ENCODE results near the gene SEC23B. TPM values are rescaled to one million over a fixed set of nuclear protein-coding genes. Genes with fewer than 3 reads are reported as not detected.
A peak's percentile ranks its signal among the peaks of the same experiment; 100 is the strongest.

Gene SEC23B
- total and polyA plus RNA-seq, 2 of the 13 experiments (the other 11 are each of a cell fraction or from before 2014, with no cell fraction given) = 114 to 120 TPM

DNA sequence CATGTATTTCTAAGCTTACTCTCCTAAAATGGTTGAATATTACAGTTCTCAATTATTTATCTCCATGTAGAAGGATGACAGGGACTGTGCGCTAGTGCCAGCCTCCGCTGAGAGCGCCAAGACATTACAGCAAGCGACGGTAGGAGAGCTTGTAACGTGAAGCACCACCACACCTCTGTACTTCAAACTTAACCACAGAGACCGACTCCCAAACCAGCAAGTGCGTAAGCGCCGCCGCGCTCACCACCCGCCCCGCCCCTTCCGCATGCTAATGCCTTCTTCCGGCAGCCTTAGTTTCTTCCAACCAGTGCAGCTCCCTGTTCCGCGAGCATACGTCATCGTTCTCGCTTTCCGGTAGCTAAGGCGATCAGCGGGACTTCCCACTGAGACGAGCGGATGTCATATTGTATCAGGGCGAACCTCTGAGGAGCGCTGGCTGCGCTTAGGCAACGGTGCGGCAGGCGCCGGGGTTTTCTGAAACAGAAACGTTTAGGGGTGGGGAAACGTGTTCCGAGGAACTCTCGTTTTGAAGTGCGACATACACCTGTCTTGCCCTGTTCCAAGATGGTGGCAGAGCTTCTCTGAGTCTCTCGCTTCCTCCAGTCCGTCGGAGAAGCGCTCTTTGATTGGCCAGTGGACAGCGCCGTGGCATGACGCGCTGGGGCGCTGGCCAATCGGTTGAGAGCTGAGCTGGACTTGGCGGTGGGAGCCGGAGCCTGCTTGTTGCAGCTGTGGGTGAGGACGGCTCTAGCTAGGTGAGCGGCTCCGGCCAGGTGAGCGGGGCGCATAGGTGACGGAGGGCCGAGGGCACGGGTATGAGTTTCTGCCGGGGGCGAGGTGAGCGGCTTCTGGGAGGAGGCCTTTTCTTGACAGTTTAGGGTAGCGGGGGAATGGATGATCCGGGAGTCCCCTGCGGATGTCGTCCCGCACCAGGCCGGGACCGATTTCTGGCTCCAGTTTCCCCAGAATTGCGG, at the start of gene SEC23B (continued):
- TF ChIP-seq, protein P1, sequence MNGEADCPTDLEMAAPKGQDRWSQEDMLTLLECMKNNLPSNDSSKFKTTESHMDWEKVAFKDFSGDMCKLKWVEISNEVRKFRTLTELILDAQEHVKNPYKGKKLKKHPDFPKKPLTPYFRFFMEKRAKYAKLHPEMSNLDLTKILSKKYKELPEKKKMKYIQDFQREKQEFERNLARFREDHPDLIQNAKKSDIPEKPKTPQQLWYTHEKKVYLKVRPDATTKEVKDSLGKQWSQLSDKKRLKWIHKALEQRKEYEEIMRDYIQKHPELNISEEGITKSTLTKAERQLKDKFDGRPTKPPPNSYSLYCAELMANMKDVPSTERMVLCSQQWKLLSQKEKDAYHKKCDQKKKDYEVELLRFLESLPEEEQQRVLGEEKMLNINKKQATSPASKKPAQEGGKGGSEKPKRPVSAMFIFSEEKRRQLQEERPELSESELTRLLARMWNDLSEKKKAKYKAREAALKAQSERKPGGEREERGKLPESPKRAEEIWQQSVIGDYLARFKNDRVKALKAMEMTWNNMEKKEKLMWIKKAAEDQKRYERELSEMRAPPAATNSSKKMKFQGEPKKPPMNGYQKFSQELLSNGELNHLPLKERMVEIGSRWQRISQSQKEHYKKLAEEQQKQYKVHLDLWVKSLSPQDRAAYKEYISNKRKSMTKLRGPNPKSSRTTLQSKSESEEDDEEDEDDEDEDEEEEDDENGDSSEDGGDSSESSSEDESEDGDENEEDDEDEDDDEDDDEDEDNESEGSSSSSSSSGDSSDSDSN (CRISPR knock-in tag; IDR thresholded peaks at IDR 0.05) = peak; percentile 68
- TF ChIP-seq, protein P2, sequence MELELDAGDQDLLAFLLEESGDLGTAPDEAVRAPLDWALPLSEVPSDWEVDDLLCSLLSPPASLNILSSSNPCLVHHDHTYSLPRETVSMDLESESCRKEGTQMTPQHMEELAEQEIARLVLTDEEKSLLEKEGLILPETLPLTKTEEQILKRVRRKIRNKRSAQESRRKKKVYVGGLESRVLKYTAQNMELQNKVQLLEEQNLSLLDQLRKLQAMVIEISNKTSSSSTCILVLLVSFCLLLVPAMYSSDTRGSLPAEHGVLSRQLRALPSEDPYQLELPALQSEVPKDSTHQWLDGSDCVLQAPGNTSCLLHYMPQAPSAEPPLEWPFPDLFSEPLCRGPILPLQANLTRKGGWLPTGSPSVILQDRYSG (CRISPR knock-in tag; IDR thresholded peaks at IDR 0.05) = peak; percentile 88
- peak; percentile 67 for TF ChIP-seq ZNF746 (CRISPR knock-in tag; IDR thresholded peaks at IDR 0.05)
- peak; percentile 90 for TF ChIP-seq RFX5 (IDR thresholded peaks at IDR 0.05; ENCODE audit: low read depth, low read length)
- peak; percentile 91 for TF ChIP-seq TAF15 (IDR thresholded peaks at IDR 0.05; ENCODE audit: low read depth, low read length, poor library complexity, severe bottlenecking)
- TF ChIP-seq, protein P3, sequence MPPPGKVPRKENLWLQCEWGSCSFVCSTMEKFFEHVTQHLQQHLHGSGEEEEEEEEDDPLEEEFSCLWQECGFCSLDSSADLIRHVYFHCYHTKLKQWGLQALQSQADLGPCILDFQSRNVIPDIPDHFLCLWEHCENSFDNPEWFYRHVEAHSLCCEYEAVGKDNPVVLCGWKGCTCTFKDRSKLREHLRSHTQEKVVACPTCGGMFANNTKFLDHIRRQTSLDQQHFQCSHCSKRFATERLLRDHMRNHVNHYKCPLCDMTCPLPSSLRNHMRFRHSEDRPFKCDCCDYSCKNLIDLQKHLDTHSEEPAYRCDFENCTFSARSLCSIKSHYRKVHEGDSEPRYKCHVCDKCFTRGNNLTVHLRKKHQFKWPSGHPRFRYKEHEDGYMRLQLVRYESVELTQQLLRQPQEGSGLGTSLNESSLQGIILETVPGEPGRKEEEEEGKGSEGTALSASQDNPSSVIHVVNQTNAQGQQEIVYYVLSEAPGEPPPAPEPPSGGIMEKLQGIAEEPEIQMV (CRISPR knock-in tag; IDR thresholded peaks at IDR 0.05; ENCODE audit: low read depth) = 0 out of 2 replicates have a peak, but pooled peaks have one; percentile 61
- TF ChIP-seq KLF11 (CRISPR knock-in tag; IDR thresholded peaks at IDR 0.05) = peak; percentile 61
- TF ChIP-seq ZNF235 (CRISPR knock-in tag; IDR thresholded peaks at IDR 0.05; ENCODE audit: borderline replicate concordance) = no peak; the same call in 1 of the 2 replicates
- TF ChIP-seq ZNF614 (CRISPR knock-in tag; IDR thresholded peaks at IDR 0.05; ENCODE audit: borderline replicate concordance) = peak; percentile 92
- peak; percentile 50; the same call in 1 of the 2 replicates for TF ChIP-seq NR2F2 (IDR thresholded peaks at IDR 0.05; ENCODE audit: borderline replicate concordance, low read depth)
- peak; percentile 74; the same call in 1 of the 2 replicates for TF ChIP-seq ZNF816 (CRISPR knock-in tag; IDR thresholded peaks at IDR 0.05; ENCODE audit: borderline replicate concordance)
- TF ChIP-seq GZF1 (CRISPR knock-in tag; IDR thresholded peaks at IDR 0.05) = peak; percentile 91; the same call in 1 of the 2 replicates
- peak; percentile 2 for TF ChIP-seq RELA (CRISPR knock-in tag; IDR thresholded peaks at IDR 0.05)
- TF ChIP-seq DRAP1 (CRISPR knock-in tag; IDR thresholded peaks at IDR 0.05) = peak; percentile 92
- TF ChIP-seq ZKSCAN1 (IDR thresholded peaks at IDR 0.05; ENCODE audit: low read length) = no peak
- TF ChIP-seq SAP130 (CRISPR knock-in tag; IDR thresholded peaks at IDR 0.05; ENCODE audit: low read depth) = peak; percentile 98
- peak; percentile 56 for TF ChIP-seq AGO1 (IDR thresholded peaks at IDR 0.05; ENCODE audit: low read depth, low read length, poor library complexity, severe bottlenecking)
- peak; percentile 75; the same call in 1 of the 2 replicates for TF ChIP-seq HOMEZ (CRISPR knock-in tag; IDR thresholded peaks at IDR 0.05; ENCODE audit: low read depth)
- TF ChIP-seq ATF3 (CRISPR knock-in tag; IDR thresholded peaks at IDR 0.05) = peak; percentile 70
- peak; percentile 96 for TF ChIP-seq ERF (CRISPR knock-in tag; IDR thresholded peaks at IDR 0.05)
- peak; percentile 81; the same call in 1 of the 2 replicates for TF ChIP-seq ZNF138 (CRISPR knock-in tag; IDR thresholded peaks at IDR 0.05; ENCODE audit: low read depth)
- 0 out of 2 replicates have a peak, but pooled peaks have one; percentile 27 for TF ChIP-seq STAT5B (CRISPR knock-in tag; IDR thresholded peaks at IDR 0.05)
